ENCODE data around the gene OR51E1. TPM values are rescaled to one million over a fixed set of nuclear protein-coding genes. Genes with fewer than 3 reads are reported as not detected.

Gene OR51E1
- total RNA-seq, 2 donors from 2014 or later: 0.21 TPM; not detected in 1

DNA sequence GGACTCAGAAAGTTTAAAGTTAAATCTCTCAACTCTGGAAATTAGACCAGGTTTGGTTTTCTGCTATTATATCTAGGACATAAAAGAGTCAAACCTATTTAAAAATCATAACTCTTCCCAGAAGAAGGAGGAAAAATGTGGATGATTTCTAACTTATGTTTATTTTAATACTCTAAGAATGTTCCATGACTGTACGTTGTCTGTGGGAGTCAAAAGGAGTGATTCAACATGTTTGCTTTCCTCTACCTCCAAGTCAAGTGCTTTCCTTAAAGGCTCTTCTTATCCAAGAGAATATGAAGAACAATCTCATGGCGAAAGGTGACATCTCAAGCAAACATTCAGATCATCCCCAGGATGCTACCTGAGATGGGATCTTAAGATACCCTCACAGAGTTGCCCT, 21.6 kb downstream of the OR51E1 start:
- Histone ChIP-seq H3K36me3 (no peaks in the 10 kb centered on the region), H3K27ac (no peak overlapping the region), H3K9me3 (no peaks in the 10 kb centered on the region), H3K4me3 (no peak overlapping the region), H3K4me1 (ENCODE audit: control insufficient read depth in 1 of 2, low read depth in 2 of 2) (no peaks in the 10 kb centered on the region), H3K27me3 (replicated peaks; ENCODE audit: insufficient read depth) (no peaks in the 10 kb centered on the region)
- DNase-seq (ENCODE audit: low spot score) (no peak), ATAC-seq (ENCODE audit: insufficient number of reproducible peaks, low FRiP score, low read depth) (no peak)
- TF ChIP-seq, protein P1, sequence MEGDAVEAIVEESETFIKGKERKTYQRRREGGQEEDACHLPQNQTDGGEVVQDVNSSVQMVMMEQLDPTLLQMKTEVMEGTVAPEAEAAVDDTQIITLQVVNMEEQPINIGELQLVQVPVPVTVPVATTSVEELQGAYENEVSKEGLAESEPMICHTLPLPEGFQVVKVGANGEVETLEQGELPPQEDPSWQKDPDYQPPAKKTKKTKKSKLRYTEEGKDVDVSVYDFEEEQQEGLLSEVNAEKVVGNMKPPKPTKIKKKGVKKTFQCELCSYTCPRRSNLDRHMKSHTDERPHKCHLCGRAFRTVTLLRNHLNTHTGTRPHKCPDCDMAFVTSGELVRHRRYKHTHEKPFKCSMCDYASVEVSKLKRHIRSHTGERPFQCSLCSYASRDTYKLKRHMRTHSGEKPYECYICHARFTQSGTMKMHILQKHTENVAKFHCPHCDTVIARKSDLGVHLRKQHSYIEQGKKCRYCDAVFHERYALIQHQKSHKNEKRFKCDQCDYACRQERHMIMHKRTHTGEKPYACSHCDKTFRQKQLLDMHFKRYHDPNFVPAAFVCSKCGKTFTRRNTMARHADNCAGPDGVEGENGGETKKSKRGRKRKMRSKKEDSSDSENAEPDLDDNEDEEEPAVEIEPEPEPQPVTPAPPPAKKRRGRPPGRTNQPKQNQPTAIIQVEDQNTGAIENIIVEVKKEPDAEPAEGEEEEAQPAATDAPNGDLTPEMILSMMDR (IDR thresholded peaks at IDR 0.05): no peak

- Histone ChIP-seq H3K27ac (no peak overlapping the region), H3K27me3 (replicated peaks; ENCODE audit: insufficient read depth) (no peaks in the 10 kb centered on the region), H3K36me3 (no peaks in the 10 kb centered on the region), H3K4me3 (no peak overlapping the region), H3K4me1 (ENCODE audit: control insufficient read depth in 1 of 2, low read depth in 2 of 2) (peaks cover 0 to 13% of the 10 kb centered on the region in 2 donors), H3K9me3 (no peaks in the 10 kb centered on the region)
- DNase-seq (ENCODE audit: low spot score) (no peak), ATAC-seq (ENCODE audit: insufficient number of reproducible peaks, low FRiP score, low read depth) (no peak)
- TF ChIP-seq, protein P1 (IDR thresholded peaks at IDR 0.05): no peak
Observed at GRCh38 chr11:4671741-4672140, 28.0 kb downstream of the OR51E1 start.

- H3K27ac ChIP-seq: no peak overlapping the region
- TF ChIP-seq, protein P1 (IDR thresholded peaks at IDR 0.05): no peak
- H3K36me3 ChIP-seq: no peaks in the 10 kb centered on the region
Observed at GRCh38 chr11:4672470-4672869, 28.7 kb downstream of the OR51E1 start.

DNA sequence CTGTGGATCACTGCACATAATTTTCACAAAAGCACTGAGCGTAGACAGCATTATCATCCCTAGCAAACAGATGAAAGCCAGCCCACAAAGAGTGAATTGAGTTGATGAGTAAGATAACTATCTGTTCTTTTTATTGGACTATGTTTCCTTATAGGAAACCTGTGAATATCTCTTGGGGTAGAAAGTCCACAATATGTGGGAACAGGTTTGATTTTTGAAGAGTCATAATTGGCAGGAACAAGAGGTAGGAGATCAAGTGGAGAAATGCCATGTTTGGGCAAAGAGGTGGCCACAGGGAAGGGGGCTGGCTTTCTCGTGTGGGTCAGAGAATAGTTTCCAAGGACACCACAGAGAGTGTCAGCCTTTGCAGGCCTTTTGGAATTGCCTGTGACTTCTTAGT, 30.0 kb downstream of the OR51E1 start:
- H3K4me3 ChIP-seq: no peak overlapping the region
- no peak overlapping the region for H3K27ac ChIP-seq
- H3K9me3 ChIP-seq: no peaks in the 10 kb centered on the region
- peaks cover 0 to 13% of the 10 kb centered on the region in 2 donors for H3K4me1 ChIP-seq (ENCODE audit: control insufficient read depth in 1 of 2, low read depth in 2 of 2)
- H3K27me3 ChIP-seq (replicated peaks; ENCODE audit: insufficient read depth): no peaks in the 10 kb centered on the region
- TF ChIP-seq, protein P1 (IDR thresholded peaks at IDR 0.05): no peak
- H3K36me3 ChIP-seq: no peaks in the 10 kb centered on the region
- DNase-seq (ENCODE audit: low spot score) (no peak), ATAC-seq (ENCODE audit: insufficient number of reproducible peaks, low FRiP score, low read depth) (no peak)

More at GRCh38 chr11:4672470-4672869, 28.7 kb downstream of the OR51E1 start:
- no peaks in the 10 kb centered on the region for H3K27me3 ChIP-seq (replicated peaks; ENCODE audit: insufficient read depth)
- no peak for DNase-seq (ENCODE audit: low spot score)
- peaks cover 0 to 13% of the 10 kb centered on the region in 2 donors for H3K4me1 ChIP-seq (ENCODE audit: control insufficient read depth in 1 of 2, low read depth in 2 of 2)
- no peaks in the 10 kb centered on the region for H3K9me3 ChIP-seq
- H3K4me3 ChIP-seq: no peak overlapping the region
- no peak for ATAC-seq (ENCODE audit: insufficient number of reproducible peaks, low FRiP score, low read depth)

GRCh38 chr11:4677948-4678347, 34.2 kb downstream of the OR51E1 start:
- no peak overlapping the region for H3K27ac ChIP-seq
- peaks cover 0 to 3% of the 10 kb centered on the region in 2 donors for H3K4me1 ChIP-seq (ENCODE audit: control insufficient read depth in 1 of 2, low read depth in 2 of 2)
- H3K36me3 ChIP-seq: no peaks in the 10 kb centered on the region
- TF ChIP-seq, protein P1 (IDR thresholded peaks at IDR 0.05): no peak
- no peak for DNase-seq (ENCODE audit: low spot score)
- H3K27me3 ChIP-seq (replicated peaks; ENCODE audit: insufficient read depth): no peaks in the 10 kb centered on the region
- no peak overlapping the region for H3K4me3 ChIP-seq
- H3K9me3 ChIP-seq: no peaks in the 10 kb centered on the region
- ATAC-seq (ENCODE audit: insufficient number of reproducible peaks, low FRiP score, low read depth): no peak

All from thoracic aorta (tissue), 2 donors.